HepG2 (cell line): Measurements from ENCODE around the gene SLC6A8. TPM values are rescaled to one million over a fixed set of nuclear protein-coding genes. Genes with fewer than 3 reads are reported as not detected.
A peak's percentile ranks its signal among the peaks of the same experiment; 100 is the strongest.

Source experiments
- ATF5 ChIP-seq: sonication (generic); formaldehyde crosslinking; IDR thresholded peaks from 2 replicates; pipeline ENCODE4 v1.4.0; 2020; ENCODE audit warnings: mild to moderate bottlenecking, low read depth, missing genetic modification reagents
- GABPB1 ChIP-seq: IDR thresholded peaks from 2 replicates; pipeline ENCODE4 v1.6.1; 2016; ENCODE audit warnings: mild to moderate bottlenecking, missing genetic modification reagents, moderate library complexity, missing compliant biosample characterization
- PHF8 ChIP-seq: sonication (generic); formaldehyde crosslinking; IDR thresholded peaks from 2 replicates; pipeline ENCODE4 v1.5.0; 2020; ENCODE audit warnings: missing genetic modification reagents
- PRDM15 ChIP-seq: sonication (generic); formaldehyde crosslinking; IDR thresholded peaks from 2 replicates; pipeline ENCODE4 v1.4.0; 2020; ENCODE audit warnings: missing genetic modification reagents
- PTBP1 ChIP-seq: fragments of 200-400 bp; formaldehyde crosslinking; IDR thresholded peaks from 2 replicates; pipeline ENCODE4 v1.6.1; 2018; ENCODE audit warnings: low read length, low read depth; ENCODE audit not compliant: poor library complexity, severe bottlenecking
- SP5 ChIP-seq: IDR thresholded peaks from 2 replicates; pipeline ENCODE4 v1.6.1; 2016; ENCODE audit warnings: low read depth, borderline replicate concordance
- ZBED4 ChIP-seq: sonication (generic); formaldehyde crosslinking; IDR thresholded peaks from 2 replicates; pipeline ENCODE4 v1.4.0; 2020; ENCODE audit warnings: missing genetic modification reagents, borderline replicate concordance
- ZNF12 ChIP-seq: sonication (generic); formaldehyde crosslinking; IDR thresholded peaks from 2 replicates; pipeline ENCODE4 v1.5.0; 2020; ENCODE audit warnings: missing genetic modification reagents
- polyA plus RNA-seq, 8 experiments: library from polyadenylated mRNA; depleted of rRNA in 3 of 8; stranded (reverse) in 7 of 8; unstranded in 1 of 8; fragments of >200 nt; fragmentation: Illumina TruSeq in 4 of 8; extraction: Trizol in 4 of 8; gene quantifications; 2 replicates each; pipeline versions ENCODE4 v1.2.1 to v1.2.3, GENCODE V29; 2011 to 2016; ENCODE audit warnings: low read depth in 4 of 8, missing spikeins in 1 of 8, mixed read lengths in 1 of 8; ENCODE audit not compliant: insufficient read depth in 1 of 8
- total RNA-seq, 5 experiments: library from RNA; depleted of rRNA; stranded (reverse); fragments of >200 nt; fragmentation: Illumina TruSeq; extraction: Trizol; gene quantifications; 2 replicates each; pipeline ENCODE4 v1.2.3, GENCODE V29; 2016; ENCODE audit warnings: low read depth in 1 of 5

The SLC6A8 gene
- total and polyA plus RNA-seq, 2 of the 13 experiments (the other 11 are each of a cell fraction or from before 2014, with no cell fraction given) = 13.9 to 176 TPM

- TF ChIP-seq ZBED4 (no peak), PTBP1 (no peak), PRDM15 (CRISPR knock-in tag) (no peak), GABPB1 (CRISPR knock-in tag) (peak; percentile 45; the same call in 1 of the 2 replicates), ZNF12 (CRISPR knock-in tag) (no peak), ATF5 (CRISPR knock-in tag) (no peak), SP5 (peak; percentile 65), PHF8 (CRISPR knock-in tag) (peak; percentile 34; the same call in 1 of the 2 replicates)
These were observed 45.6 kb upstream of the SLC6A8 start (continued) for GRCh38 chrX:153642051-153642654.
